Activated effector memory CD4-positive, alpha-beta T cell treated with Interleukin-2 at 50 U/mL for 16 hours (primary cell): ENCODE measurements around the gene FBN1.

Experiments used
- DNase-seq: peaks from one replicate; pipeline ENCODE4 v3.0.0-alpha.2; 2020

FBN1 gene

DNA sequence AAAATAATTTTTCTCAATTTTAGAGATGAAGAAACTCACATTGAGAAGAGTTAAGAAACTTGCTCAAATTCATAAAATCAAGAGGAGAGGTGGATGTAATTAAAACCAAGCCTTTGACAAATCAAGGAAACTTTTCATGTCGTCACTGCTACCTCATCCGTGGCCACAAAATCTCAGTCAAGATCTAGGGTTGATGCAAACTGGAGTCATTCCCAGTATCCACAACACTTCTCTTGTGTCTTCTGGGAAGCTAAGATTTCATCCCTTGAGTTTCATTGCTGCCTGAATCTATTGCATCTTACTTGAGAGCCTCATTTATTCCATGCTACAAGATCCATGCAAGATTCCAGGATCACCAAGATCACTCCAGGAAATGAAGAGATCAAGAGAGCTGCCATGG, 5.4 kb upstream of the FBN1 start:
- DNase-seq = no peak

DNA sequence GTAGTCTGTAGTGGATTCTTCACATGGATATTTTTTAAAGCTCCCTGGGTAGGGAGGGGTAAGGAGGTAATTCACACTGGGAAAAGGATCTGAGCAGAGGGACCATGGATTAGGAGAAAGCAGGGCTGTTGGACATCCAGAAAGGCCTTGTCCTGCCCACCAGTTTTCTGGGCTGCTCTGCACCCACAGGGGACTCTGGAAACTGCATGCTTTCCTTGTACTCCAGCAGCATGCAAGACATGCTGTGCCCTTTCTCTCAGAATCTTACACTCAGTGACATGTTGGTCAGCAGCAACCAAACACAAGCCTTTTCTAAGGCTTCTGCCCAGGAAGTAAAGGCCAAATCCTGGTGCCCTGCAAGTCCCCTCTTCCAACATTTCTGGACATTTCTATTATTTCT, 2.5 kb upstream of the FBN1 start:
- no peak for DNase-seq

DNA sequence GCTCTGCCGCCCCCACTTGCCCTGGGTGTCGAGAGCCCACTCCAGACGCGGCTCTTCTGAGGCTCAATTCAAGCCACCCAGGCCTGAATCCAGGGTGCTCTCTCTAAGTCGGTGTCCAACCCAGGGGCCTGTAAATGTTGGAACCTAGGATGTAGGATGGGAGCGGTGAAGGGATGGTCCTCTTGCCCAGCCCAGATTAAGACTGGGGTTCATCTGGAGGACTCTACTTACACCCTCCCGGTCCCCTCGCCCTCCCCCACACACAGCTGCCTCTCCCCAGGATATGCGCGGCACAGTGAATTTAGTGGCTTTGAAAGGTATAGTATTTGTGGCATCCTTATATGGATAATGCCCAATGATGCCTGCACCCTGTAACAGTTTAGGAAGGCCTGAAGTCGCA, 822 bp upstream of the FBN1 start:
- no peak for DNase-seq

DNA sequence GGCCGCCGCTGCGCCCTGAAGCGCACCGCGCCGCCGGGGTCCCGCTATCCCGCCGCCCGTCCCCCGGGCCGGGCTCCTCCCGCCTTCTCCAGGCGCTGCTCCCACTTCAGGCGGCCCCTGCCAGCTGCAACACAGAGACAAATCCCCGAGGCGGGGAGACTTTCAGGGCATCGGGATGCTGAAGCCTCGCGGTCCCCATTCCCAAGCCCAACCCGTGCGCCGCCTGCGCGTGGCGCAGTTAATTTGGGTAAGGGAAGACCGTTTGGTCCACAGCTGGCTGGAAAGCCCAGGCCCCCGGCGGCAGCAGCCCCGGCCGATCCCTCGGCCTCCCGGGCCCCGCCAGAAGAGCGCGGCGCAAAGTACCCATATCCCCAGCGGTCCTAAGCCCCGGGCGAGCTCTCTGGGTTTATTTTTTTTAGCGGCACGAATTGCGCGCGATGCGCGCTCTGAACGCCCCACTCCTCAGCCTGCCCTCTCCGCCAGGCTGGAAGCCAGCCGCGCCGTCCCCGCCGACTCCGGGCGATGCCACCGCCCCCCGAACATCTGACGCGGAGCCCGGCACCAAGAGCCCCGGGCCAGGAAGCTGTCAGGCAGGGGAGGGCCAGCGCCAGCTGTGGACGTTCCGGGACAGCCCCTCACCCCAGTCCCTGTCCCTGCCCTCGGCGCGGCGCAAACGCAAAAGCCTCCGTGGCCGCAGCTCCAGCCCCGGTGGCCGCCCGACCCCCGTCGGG, 517 bp downstream of the FBN1 start:
- DNase-seq = no peak

DNA sequence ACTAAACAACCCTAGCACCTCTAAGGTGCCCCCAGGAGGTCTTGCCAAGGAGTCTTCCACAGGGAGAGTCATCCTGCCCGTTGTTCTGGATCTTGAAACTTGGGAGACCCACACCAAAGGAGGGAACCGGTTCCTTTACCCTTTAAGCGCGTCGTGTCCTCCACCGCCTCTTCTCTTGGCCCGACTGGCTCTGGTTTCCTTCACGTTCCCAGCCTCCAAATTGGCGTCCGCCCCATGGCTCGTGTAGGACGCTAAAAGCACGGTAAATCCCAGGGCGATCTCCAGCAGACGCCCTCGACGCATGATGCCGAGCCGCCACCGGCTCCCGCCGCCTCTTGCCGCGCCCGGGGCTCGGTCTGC, 1.1 kb downstream of the FBN1 start:
- DNase-seq = no peak

DNA sequence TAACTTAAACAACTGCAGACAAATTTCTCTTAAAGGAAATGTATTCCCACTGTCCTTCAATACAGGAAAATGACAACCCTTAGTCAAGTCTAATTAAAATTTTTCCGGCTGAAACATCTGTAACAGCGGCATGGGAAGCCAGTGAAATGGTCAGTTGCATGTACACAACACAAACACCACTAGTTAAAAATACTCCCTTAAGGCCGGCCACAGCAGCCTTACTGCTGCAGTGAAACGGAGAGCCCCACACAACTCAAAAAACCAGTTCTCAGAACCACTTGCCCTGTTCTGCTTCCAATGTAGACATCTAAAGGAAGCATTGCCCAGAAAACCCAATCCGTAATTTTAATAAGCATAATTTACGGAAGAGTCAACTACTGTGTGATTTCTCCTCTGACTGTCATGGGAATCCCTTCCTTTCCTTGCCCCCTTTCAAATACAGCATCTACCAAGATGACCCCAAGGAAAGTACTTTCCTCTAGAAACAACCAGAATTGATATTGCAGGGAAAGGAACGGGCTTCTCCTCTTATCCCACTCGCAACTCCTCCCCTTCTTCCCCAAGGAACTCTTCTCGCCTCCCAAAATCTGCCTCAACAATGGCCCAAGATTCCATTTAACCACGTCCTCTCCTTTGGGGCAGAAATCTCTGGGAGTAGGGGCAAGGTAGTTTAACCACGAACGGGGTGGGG, 1.6 kb downstream of the FBN1 start:
- no peak for DNase-seq

DNA sequence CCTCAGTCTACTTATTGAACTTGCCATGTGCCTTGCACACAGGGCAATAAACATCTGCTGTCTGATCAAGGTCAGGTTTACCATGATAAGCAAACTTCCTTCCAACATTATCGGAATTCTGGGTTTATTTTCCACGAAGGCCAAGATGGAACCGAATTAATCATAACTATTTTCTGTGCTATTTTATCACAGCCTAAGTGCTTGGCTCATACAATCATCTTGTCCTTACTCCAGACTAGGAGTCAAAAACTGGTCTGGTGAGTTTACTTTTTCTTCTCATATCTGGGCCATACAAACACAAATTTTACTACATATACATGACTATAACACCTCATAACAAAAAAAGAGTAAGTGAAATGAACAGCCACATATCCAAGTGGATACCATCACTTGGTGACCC, 2.3 kb downstream of the FBN1 start:
- no peak for DNase-seq

DNA sequence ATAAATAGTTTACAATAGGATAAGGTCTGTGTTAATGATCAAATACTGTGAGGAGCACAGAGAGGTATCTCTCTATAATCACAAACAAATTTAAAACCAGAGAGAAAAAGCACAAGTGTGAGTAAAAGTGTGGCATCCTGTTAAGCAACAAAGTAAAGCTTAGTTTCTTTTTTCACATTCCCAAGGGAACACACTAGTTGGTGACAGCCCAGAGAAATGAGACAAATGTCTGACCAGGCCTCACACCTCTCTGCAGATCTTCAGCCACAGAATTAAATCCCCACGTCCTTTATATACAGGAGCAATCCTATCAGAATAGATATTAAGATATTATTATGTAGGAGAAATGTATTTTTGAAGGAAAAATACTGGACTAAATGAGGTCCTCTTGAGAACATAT, 2.7 kb downstream of the FBN1 start:
- DNase-seq = no peak

DNA sequence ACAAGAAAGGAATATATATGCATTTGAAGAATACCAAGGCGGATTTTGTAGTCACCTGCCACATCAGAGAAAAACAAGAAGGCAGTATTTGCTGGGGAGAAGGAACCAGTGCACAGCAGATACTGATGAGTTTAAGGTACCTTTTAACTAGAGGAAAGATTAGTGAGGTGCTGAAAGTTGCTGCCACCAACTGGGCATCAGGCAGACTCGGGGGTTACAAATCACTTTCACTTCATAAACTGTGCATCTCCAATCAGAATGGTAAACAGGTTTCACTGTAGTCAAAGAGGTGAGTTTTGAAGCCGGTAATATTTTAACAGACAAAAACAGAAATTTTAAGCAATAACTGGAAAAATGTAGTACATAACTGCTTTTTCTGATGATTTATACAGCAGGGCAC, 4.1 kb downstream of the FBN1 start:
- DNase-seq = no peak

DNA sequence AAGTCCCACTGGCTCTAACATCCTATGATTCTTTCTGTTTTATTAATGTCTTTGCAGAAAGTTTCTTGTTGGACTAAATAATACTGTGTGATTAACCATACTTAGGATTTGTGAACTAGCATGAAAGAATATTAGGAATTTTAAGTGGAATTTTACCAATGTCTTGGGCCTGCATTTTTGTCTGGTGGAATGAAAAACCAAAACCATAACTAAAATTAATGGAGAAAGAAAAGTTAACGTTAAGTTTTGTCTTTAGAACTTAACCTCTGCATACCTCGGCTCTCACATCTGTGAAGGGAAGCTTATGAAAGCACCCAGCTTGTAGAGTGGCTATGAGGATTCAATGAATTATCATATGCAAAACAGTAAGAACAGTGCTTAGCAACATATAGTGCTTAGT, 6.5 kb downstream of the FBN1 start:
- DNase-seq = no peak

DNA sequence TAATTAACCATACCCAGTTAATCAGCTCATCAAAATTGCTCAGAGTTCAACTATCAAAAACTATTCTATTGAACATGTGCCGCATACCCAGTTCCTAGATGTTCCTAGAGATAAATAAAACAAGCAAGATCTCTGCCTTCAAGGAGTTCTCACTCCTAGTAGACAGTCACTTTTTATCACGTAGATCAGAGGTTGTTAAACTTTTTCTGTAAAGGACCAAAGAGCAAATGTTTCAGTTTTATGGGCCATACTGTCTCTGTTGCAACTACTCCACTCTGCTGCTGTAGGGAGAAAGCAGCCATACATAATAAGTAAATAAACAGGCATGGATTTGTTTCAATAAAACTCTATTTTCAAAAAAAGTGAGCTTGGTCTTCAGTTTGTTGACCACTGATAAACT, 7.9 kb downstream of the FBN1 start:
- DNase-seq = no peak

DNA sequence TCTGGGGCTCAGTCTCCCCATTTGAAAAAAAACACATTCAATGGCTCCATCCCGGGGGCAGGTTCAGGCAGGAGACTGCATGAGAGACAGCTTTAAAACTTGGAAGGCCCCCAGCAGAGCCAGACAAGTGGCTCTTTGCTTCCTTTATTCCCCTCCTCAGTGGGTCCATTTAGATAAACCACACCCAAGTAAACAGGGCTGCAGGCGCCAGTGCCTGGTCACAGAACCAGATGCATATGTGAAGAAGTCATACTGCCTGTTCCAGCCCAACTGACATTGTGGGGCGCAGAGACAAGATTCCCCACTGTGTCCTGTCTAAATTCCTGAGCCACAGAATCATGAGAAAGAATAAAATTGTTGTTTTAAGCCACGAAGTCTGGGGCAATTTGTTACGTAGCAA, 9.0 kb downstream of the FBN1 start:
- no peak for DNase-seq

DNA sequence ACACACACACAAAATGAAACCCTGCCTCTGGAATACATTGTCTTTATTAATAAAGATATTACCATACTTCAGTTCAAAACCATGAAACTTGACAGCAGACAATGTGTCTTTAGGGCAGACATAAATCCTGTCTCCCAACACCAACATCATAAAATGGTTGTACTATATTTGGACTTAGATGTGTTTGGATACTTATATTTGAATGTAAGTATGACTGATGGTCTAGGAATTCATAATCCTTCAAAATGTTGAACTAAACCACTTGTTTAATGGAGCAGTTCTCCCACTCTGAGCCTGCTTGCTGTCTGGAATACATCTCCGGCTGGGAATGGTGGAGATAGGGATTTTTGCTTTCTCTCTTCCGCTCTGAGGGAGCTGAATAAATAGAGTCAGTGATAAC, 10.6 kb downstream of the FBN1 start:
- no peak for DNase-seq

DNA sequence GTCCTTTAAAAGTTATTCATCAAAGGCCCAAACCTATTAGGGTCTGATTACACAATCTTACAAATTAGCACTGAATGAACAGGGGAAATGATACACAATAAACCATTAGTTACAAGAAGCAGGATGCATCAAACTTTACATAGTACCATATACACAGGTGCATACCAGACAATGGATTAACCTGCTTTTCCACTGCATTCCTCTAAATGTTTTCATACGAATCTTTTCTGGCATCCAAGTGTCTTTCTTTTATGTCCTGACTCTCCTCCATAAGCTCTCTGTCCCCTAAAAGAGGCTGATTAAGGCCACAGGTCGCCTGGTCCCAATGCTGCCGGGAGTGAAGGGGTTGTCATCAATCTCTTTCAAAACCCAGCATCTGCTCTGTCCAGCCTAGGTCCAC, 11.4 kb downstream of the FBN1 start:
- no peak for DNase-seq

DNA sequence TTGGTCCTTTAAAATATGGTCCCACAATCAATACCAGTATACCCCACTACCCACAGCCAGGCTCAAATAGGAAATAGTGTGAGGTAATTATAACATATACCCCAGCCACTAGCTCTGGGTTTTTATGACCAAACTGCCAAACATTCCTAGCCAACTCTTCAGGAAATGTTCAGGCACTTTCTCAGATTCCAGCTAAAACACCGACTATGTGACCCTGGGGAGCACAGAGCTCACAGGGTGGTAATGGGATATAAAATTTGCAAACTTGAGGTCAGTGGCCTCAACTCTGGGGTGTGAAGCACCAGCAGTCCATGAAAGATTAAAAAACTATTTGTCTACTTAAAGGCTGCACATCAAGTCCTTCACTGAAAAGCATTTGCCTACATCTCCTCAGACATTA, 12.9 kb downstream of the FBN1 start:
- no peak for DNase-seq

DNA sequence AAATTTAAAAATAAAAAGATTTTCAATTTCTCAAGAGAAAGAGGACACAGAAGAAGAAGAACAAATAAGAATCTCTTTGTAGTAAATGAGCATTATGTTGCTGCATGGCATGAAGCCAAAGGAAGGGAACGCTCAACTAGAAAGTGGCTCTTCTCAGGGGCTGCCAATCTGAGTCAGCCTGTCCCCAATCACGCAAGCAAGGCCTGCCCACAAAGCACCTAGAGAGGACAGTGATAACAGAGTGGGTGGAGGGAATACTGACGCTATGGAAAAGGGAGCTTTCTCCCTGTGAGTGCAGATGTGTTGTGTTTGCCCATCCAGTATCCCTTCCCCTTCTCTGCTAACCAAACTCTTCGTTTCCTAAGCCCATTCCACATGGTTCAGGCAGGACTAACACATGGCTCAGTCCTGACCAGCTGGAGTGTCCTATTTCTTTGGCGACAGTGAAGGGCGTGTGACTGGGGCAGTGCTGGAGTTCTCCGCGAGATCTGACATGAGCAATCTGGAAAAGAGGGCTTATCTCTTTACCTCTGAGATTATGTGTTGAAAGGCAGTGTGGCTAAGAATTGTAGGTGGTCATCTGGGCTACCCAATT, 14.2 kb downstream of the FBN1 start:
- no peak for DNase-seq

DNA sequence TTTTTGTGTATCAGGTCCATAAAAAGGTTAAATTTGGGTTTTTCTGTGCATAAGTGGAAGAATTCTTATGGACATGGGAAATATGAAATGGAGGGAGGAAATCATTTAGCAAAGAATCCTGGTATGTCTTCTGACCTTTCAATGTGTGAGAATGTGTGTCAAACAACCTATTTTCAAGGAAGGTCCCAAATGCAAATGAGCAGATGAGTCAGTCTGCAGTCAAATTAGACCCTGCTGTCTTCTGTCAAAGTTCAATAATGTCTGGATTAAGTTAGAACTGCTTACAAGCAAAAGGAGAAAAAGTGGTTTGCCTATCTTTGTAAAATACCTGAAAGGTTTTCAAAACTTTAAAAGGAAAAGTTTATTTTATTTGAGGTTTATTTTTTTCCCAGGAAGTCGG, 15.3 kb downstream of the FBN1 start:
- no peak for DNase-seq

DNA sequence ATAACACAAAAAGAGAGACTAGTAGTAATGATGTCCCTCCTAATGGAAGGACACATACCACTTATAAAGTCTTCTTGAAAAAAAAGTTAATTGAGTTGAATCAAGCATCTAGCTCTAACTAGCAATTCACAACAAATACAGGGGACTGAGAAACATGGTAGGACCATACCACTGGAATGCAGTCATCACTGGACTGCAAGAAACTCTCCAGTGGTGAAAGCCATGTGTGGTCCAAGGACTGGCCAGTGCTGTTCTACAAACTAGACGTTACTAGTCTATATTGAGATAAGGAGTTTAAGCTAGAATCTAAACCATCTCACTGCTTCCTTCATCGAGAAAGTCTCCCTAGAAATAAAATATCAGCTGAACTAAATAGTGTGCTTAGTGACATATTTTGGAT, 16.7 kb downstream of the FBN1 start:
- DNase-seq = no peak

DNA sequence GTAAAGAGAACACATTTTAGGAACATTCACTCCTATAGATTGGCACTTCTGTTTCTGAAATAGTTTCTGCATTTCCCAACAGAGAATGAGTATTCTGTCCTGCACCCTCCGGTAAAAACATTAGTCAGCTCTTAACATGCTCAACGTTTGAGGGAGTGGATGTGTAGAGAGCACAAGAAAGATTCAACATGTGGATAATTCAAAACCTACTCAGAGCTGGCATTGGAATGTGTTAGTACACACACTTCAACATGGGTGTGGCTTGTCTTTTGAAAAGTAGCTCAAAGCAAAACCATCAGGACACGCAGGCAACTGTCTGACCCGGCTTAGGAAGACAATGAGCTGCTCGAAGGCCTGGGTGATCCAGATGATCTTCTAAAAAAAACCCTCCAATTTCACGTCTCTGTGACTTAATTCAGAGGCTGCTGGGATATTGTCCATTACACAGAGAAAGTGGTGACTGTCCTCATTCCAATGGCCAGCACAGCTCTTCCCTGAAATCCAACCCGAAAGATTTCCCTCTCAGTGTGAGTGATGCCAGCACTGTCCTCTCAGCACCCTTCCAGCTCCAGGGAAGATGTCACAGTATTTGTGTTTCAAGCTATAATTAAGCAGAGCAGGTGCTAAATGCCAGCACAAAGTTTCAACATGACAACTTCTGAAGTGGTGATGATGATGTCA, 18.1 kb downstream of the FBN1 start:
- no peak for DNase-seq

DNA sequence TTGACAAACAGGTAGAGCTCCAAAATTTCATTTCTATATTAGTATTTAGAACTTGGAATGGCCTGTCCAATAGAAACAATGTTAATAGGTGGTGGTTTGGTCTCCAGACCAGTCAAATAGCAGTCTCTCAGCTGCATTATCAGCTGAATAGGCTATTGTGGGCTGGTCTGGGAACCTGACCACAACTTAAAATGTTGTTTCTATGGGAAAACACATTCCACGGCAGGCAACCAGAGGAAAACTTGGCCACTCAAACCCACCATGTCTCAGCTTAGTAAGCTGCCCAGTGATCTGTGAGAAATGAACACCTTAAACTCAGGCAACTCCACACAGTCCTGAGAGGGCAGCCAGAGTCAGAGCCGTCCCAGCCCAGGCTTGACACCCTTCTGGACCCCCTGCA, 20.4 kb downstream of the FBN1 start:
- no peak for DNase-seq

DNA sequence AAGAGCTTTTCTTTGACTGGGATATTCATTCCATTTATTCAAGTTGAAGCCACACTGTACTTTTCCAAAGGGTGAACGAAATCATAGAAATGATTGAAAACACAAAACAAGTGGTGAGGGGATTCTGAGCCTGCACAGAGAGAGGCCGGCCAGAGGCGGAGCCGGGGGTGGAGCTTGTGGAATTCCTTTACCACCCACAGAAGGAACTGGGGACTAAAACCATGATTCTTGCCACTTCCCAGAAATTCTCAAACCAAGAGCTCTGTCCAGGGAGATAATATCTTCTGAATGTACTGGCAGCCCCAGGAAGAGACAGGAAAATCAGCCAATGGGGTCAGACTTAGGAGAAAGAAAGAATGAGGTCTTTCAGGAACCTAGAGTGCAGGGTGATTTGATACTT, 20.8 kb downstream of the FBN1 start:
- DNase-seq = no peak

DNA sequence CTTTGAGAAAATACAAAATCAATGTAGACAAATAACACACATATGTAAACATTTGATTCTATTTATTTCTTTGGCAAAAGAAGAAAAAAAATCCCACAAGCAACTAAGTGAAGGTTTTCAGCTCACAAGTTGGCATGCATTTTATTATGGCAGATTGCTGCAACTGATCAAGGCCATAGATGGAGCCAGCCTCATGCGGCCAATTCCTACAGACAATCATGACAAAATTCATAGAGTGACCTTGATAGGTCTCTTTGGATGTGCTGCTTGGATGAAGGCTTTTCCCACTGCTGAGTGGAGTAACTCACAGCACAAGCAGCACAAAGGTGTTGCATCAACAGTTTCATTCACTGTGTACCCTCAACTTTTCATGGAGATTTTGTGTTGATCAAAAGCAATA, 22.1 kb downstream of the FBN1 start:
- no peak for DNase-seq

DNA sequence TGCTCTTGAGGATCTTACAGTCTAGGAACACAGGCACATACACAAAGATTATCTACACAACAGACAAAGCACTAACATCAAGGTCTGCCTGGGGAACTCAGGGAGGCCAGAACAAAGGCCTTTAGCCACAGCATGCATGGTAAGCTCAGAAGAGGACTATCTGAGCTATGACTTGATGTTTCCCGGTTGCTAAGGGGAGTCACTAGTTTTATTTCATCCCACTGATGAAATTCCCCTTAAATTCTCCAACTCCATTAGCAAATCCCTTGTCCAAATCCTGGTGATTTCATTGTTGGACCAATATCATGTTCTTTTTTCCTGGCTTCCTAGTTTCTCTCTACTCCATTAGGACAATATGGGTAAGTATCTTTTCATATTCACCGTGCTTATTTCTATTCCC, 23.3 kb downstream of the FBN1 start:
- no peak for DNase-seq

DNA sequence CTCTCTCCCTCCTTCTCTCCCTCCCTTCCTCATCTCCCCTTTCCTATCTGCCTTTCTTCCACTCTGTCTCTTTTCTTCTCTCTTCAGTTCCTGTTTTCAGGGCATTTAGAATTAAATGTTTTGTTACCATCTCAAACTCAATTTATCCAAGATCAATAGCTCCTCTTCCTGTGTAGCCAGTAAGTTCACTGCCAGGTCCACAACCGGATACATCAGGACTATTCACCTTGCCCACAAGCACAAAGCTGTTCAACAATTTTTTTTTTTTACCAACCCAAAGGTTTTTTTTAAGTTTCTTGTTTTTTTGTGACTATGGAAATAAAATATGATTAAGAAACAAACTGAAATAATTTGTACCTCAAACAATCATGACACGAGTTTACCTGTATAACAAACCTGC, 26.1 kb downstream of the FBN1 start:
- DNase-seq = no peak
